A549 (cell line): ENCODE data around the gene JAGN1.

Source experiments
- CHD2 ChIP-seq: fragments of 150-350 bp; IDR thresholded peaks from 2 replicates; pipeline ENCODE4 v1.6.1; 2014; ENCODE audit warnings: low read length; ENCODE audit not compliant: partially characterized antibody
- CHD4 ChIP-seq: fragments of 200-600 bp; sonication (generic); IDR thresholded peaks from 2 replicates; pipeline ENCODE4 v1.6.1; 2016; ENCODE audit warnings: antibody characterized with exemption, mild to moderate bottlenecking, borderline replicate concordance
- ELK1 ChIP-seq: fragments of 150-350 bp; IDR thresholded peaks from 2 replicates; pipeline ENCODE4 v1.6.1; 2014; ENCODE audit warnings: low read depth, mild to moderate bottlenecking, low read length
- HDAC2 ChIP-seq: fragments of 200-600 bp; sonication (generic); IDR thresholded peaks from 2 replicates; pipeline ENCODE4 v1.6.1; 2016
- KDM5A ChIP-seq: fragments of 200-600 bp; sonication (generic); IDR thresholded peaks from 2 replicates; pipeline ENCODE4 v1.6.1; 2016; ENCODE audit warnings: antibody characterized with exemption, mild to moderate bottlenecking
- NPAS2 ChIP-seq: fragments of 250-450 bp; sonication (Bioruptor Pico); IDR thresholded peaks from 2 replicates; pipeline ENCODE4 v1.8.0; 2022; ENCODE audit warnings: mild to moderate bottlenecking, moderate library complexity, borderline replicate concordance
- POLR2A ChIP-seq: IDR thresholded peaks from 2 replicates; pipeline ENCODE4 v1.6.1; 2012; ENCODE audit warnings: mild to moderate bottlenecking, low read length
- POLR2AphosphoS2 ChIP-seq: conservative IDR thresholded peaks from 2 replicates; pipeline ENCODE4 v1.6.1; 2012; ENCODE audit warnings: low read length, improper control_type of control experiment, inconsistent platforms
- RARB ChIP-seq: fragments of 250-450 bp; sonication (Bioruptor Pico); IDR thresholded peaks from 2 replicates; pipeline ENCODE4 v1.8.0; 2021; ENCODE audit warnings: mild to moderate bottlenecking, moderate library complexity
- REST ChIP-seq: fragments of 200-600 bp; sonication (generic); IDR thresholded peaks from 2 replicates; pipeline ENCODE4 v1.6.1; 2016; ENCODE audit warnings: antibody characterized with exemption, mild to moderate bottlenecking, moderate library complexity
- TF ChIP-seq, protein P1 (sequence below): fragments of >200 bp; sonication (Bioruptor Twin); formaldehyde crosslinking; IDR thresholded peaks from 3 replicates; pipeline ENCODE4 v1.5.1; 2016

DNA sequence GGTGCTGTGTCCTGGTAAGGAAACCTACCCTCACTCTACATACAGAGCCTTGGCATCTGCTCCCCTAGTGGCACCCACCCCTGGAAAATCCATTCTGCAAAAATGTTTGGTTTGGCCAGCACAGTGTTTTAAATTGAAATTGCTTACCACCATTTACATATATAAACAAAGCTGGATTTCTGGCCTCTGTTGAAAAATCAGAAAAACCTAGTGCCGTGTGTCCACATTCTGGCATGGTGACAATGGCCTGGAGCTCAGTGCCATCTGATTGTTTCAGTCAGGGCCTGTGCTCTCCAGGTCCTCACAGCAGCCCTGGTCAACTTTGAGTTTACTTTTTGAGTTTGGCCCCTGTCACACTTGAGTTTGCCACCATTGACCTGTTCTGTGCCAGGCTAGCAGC, 23.6 kb downstream of the JAGN1 start:
- TF ChIP-seq, protein P1, sequence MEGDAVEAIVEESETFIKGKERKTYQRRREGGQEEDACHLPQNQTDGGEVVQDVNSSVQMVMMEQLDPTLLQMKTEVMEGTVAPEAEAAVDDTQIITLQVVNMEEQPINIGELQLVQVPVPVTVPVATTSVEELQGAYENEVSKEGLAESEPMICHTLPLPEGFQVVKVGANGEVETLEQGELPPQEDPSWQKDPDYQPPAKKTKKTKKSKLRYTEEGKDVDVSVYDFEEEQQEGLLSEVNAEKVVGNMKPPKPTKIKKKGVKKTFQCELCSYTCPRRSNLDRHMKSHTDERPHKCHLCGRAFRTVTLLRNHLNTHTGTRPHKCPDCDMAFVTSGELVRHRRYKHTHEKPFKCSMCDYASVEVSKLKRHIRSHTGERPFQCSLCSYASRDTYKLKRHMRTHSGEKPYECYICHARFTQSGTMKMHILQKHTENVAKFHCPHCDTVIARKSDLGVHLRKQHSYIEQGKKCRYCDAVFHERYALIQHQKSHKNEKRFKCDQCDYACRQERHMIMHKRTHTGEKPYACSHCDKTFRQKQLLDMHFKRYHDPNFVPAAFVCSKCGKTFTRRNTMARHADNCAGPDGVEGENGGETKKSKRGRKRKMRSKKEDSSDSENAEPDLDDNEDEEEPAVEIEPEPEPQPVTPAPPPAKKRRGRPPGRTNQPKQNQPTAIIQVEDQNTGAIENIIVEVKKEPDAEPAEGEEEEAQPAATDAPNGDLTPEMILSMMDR, result no peak
- TF ChIP-seq HDAC2, result no peak
- no peak for TF ChIP-seq POLR2AphosphoS2
- no peak for TF ChIP-seq RARB (CRISPR knock-in tag)
- no peak for TF ChIP-seq CHD2
- no peak for TF ChIP-seq ELK1
- no peak for TF ChIP-seq NPAS2
- no peak for TF ChIP-seq REST
- TF ChIP-seq POLR2A, result no peak
- no peak for TF ChIP-seq CHD4
- no peak for TF ChIP-seq KDM5A
